CD4-positive, CD25-positive, alpha-beta regulatory T cell (primary cell): ENCODE results near the gene CFAP100. TPM values are rescaled to one million over a fixed set of nuclear protein-coding genes. Genes with fewer than 3 reads are reported as not detected.

Experiments used
- ATAC-seq, 2 donors: fragments of 150-1000 bp; cut with Tn5 transposase; one replicate each; pipeline ENCODE4 v1.10.0; 2021; ENCODE audit warnings: low read depth in 2 of 2, moderate number of reproducible peaks in 2 of 2, moderate library complexity in 1 of 2
- DNase-seq, 3 donors: peaks; one replicate each; pipeline versions ENCODE4 v3.0.0 to v3.0.0-alpha.2; 2012 to 2022; ENCODE audit warnings: mixed read lengths in 1 of 3
- H3K27ac ChIP-seq: one replicate; pipeline ENCODE4 v1.7.0; 2013; ENCODE audit warnings: mild to moderate bottlenecking, low read length; ENCODE audit not compliant: insufficient read depth, poor library complexity, severe bottlenecking
- H3K27me3 ChIP-seq: one replicate; pipeline ENCODE4 v1.7.0; 2013; ENCODE audit warnings: low read length; ENCODE audit not compliant: control insufficient read depth, insufficient read depth
- H3K36me3 ChIP-seq: one replicate; pipeline ENCODE4 v1.7.0; 2013; ENCODE audit warnings: mild to moderate bottlenecking, low read length, moderate library complexity; ENCODE audit not compliant: control insufficient read depth, insufficient read depth
- H3K4me1 ChIP-seq: 2 replicates; pipeline ENCODE4 v1.7.0; 2013; ENCODE audit warnings: mild to moderate bottlenecking, low read length; ENCODE audit not compliant: insufficient read depth, control insufficient read depth, poor library complexity, severe bottlenecking
- H3K4me3 ChIP-seq: one replicate; pipeline ENCODE4 v1.7.0; 2013; ENCODE audit warnings: low read depth, mild to moderate bottlenecking, low read length, moderate library complexity
- H3K9me3 ChIP-seq, 2 experiments: 1 replicate in 1 of 2; 2 replicates in 1 of 2; pipeline ENCODE4 v1.7.0; 2013; ENCODE audit warnings: low read length in 2 of 2, mild to moderate bottlenecking in 1 of 2, moderate library complexity in 1 of 2; ENCODE audit not compliant: control insufficient read depth in 2 of 2
- H3K27ac Mint-ChIP-seq, 3 donors: one replicate each; pipeline ENCODE4 v1.8.0; 2020 to 2022; ENCODE audit warnings: mild to moderate bottlenecking in 3 of 3, mixed read lengths in 3 of 3, moderate library complexity in 2 of 3
- H3K27me3 Mint-ChIP-seq: one replicate; pipeline ENCODE4 v1.8.0; 2022; ENCODE audit warnings: mild to moderate bottlenecking, mixed read lengths
- H3K36me3 Mint-ChIP-seq: one replicate; pipeline ENCODE4 v1.8.0; 2020; ENCODE audit warnings: mixed read lengths
- H3K4me1 Mint-ChIP-seq, 4 donors: one replicate each; pipeline ENCODE4 v1.8.0; 2020 to 2022; ENCODE audit warnings: mixed read lengths in 4 of 4, mild to moderate bottlenecking in 1 of 4
- H3K4me3 Mint-ChIP-seq, 4 donors: one replicate each; pipeline ENCODE4 v1.8.0; 2020 to 2022; ENCODE audit warnings: mild to moderate bottlenecking in 4 of 4, mixed read lengths in 4 of 4, moderate library complexity in 3 of 4
- H3K9me3 Mint-ChIP-seq, 7 donors: one replicate each; pipeline ENCODE4 v1.8.0; 2020 to 2022; ENCODE audit warnings: mixed read lengths in 7 of 7, mild to moderate bottlenecking in 3 of 7, moderate library complexity in 2 of 7
- polyA plus RNA-seq, 4 donors: library from polyadenylated mRNA; unstranded; fragments of 300-500 nt; fragmentation: Illumina TruSeq; gene quantifications; one replicate each; pipeline ENCODE4 v1.2.3, GENCODE V29; 2021
- total RNA-seq: library from RNA; stranded (reverse); gene quantifications from one replicate; pipeline ENCODE4 v1.2.3, GENCODE V29; 2022

The CFAP100 gene
- total and polyA plus RNA-seq, 5 donors from 2014 or later = not detected

- Mint-ChIP-seq H3K27ac (no peak overlapping the region), H3K9me3 (peaks cover 0 to 2% (median 0%) of the 10 kb centered on the region in 7 donors), H3K36me3 (no peaks in the 10 kb centered on the region), H3K4me1 (no peaks in the 10 kb centered on the region), H3K4me3 (no peak overlapping the region), H3K27me3 (peaks cover 8% of the 10 kb centered on the region)
- H3K36me3 ChIP-seq = no peaks in the 10 kb centered on the region
- no peak overlapping the region for H3K4me3 ChIP-seq
- H3K9me3 ChIP-seq = no peaks in the 10 kb centered on the region
- H3K4me1 ChIP-seq = no peaks in the 10 kb centered on the region
- H3K27ac ChIP-seq = no peak overlapping the region
- DNase-seq (no peak), ATAC-seq (no peak)
- H3K27me3 ChIP-seq = no peaks in the 10 kb centered on the region
Measured at GRCh38 chr3:126419151-126419703, 24.5 kb downstream of the CFAP100 start.

GRCh38 chr3:126419886-126420786 lies 25.4 kb downstream of the CFAP100 start:
- H3K4me3 ChIP-seq = no peak overlapping the region

GRCh38 chr3:126421573-126422119 lies 26.9 kb downstream of the CFAP100 start:
- no peak overlapping the region for H3K27ac Mint-ChIP-seq
- H3K36me3 Mint-ChIP-seq = peaks cover 12% of the 10 kb centered on the region
- Histone ChIP-seq H3K4me1 (no peaks in the 10 kb centered on the region), H3K4me3 (no peak overlapping the region), H3K27me3 (no peaks in the 10 kb centered on the region), H3K27ac (no peak overlapping the region), H3K36me3 (no peaks in the 10 kb centered on the region), H3K9me3 (peaks cover 2 to 6% of the 10 kb centered on the region in 2 experiments)
- H3K4me1 Mint-ChIP-seq = no peaks in the 10 kb centered on the region
- H3K4me3 Mint-ChIP-seq = no peak overlapping the region
- ATAC-seq (no peak), DNase-seq (no peak)
- peaks cover 0 to 10% (median 6%) of the 10 kb centered on the region in 7 donors for H3K9me3 Mint-ChIP-seq
- H3K27me3 Mint-ChIP-seq = peaks cover 4% of the 10 kb centered on the region

More at GRCh38 chr3:126419886-126420786, 25.4 kb downstream of the CFAP100 start:
- ATAC-seq (no peak), DNase-seq (no peak)
- Mint-ChIP-seq H3K36me3 (peaks cover 5% of the 10 kb centered on the region), H3K4me1 (no peaks in the 10 kb centered on the region), H3K9me3 (peaks cover 0 to 2% (median 0%) of the 10 kb centered on the region in 7 donors), H3K4me3 (no peak overlapping the region), H3K27me3 (peaks cover 8% of the 10 kb centered on the region), H3K27ac (peak overlapping the region in 1 of 3 donors; percentile 74)
- no peaks in the 10 kb centered on the region for H3K4me1 ChIP-seq
- H3K36me3 ChIP-seq = no peaks in the 10 kb centered on the region
- H3K9me3 ChIP-seq = no peaks in the 10 kb centered on the region
- H3K27me3 ChIP-seq = no peaks in the 10 kb centered on the region
- H3K27ac ChIP-seq = no peak overlapping the region

- no peak for ATAC-seq
Measured at GRCh38 chr3:126422121-126422520, 27.4 kb downstream of the CFAP100 start.

GRCh38 chr3:126422571-126423091 lies 27.9 kb downstream of the CFAP100 start:
- H3K4me1 ChIP-seq = no peaks in the 10 kb centered on the region
- Mint-ChIP-seq H3K4me3 (no peak overlapping the region), H3K9me3 (peaks cover 0 to 19% (median 6%) of the 10 kb centered on the region in 7 donors), H3K27me3 (peaks cover 4% of the 10 kb centered on the region), H3K27ac (no peak overlapping the region), H3K36me3 (peaks cover 15% of the 10 kb centered on the region), H3K4me1 (no peaks in the 10 kb centered on the region)
- H3K27me3 ChIP-seq = no peaks in the 10 kb centered on the region
- H3K27ac ChIP-seq = no peak overlapping the region
- no peaks in the 10 kb centered on the region for H3K36me3 ChIP-seq
- no peak overlapping the region for H3K4me3 ChIP-seq
- H3K9me3 ChIP-seq = peaks cover 6 to 10% of the 10 kb centered on the region in 2 experiments
- no peak for ATAC-seq
- DNase-seq = no peak

More at GRCh38 chr3:126422121-126422520, 27.4 kb downstream of the CFAP100 start:
- Mint-ChIP-seq H3K4me1 (no peaks in the 10 kb centered on the region), H3K27ac (no peak overlapping the region), H3K36me3 (peaks cover 12% of the 10 kb centered on the region), H3K9me3 (peaks cover 0 to 14% (median 6%) of the 10 kb centered on the region in 7 donors), H3K4me3 (no peak overlapping the region), H3K27me3 (peaks cover 4% of the 10 kb centered on the region)
- H3K4me3 ChIP-seq = no peak overlapping the region
- H3K27me3 ChIP-seq = no peaks in the 10 kb centered on the region
- no peak overlapping the region for H3K27ac ChIP-seq
- no peaks in the 10 kb centered on the region for H3K36me3 ChIP-seq
- no peaks in the 10 kb centered on the region for H3K4me1 ChIP-seq
- no peak for DNase-seq
- peaks cover 2 to 6% of the 10 kb centered on the region in 2 experiments for H3K9me3 ChIP-seq

GRCh38 chr3:126423191-126424038 lies 28.7 kb downstream of the CFAP100 start:
- DNase-seq (no peak), ATAC-seq (no peak)
- no peak overlapping the region for H3K4me3 Mint-ChIP-seq
- H3K4me3 ChIP-seq = no peak overlapping the region
- H3K27ac Mint-ChIP-seq = no peak overlapping the region
- H3K27ac ChIP-seq = no peak overlapping the region
- no peaks in the 10 kb centered on the region for H3K27me3 ChIP-seq
- H3K36me3 Mint-ChIP-seq = peaks cover 16% of the 10 kb centered on the region
- no peaks in the 10 kb centered on the region for H3K36me3 ChIP-seq
- no peaks in the 10 kb centered on the region for H3K4me1 Mint-ChIP-seq
- peaks cover 4% of the 10 kb centered on the region for H3K27me3 Mint-ChIP-seq
- H3K9me3 ChIP-seq = peaks cover 9 to 13% of the 10 kb centered on the region in 2 experiments
- H3K4me1 ChIP-seq = no peaks in the 10 kb centered on the region
- peaks cover 0 to 23% (median 9%) of the 10 kb centered on the region in 7 donors for H3K9me3 Mint-ChIP-seq
